ENCODE measurements around the gene GRIN2C.

DNA sequence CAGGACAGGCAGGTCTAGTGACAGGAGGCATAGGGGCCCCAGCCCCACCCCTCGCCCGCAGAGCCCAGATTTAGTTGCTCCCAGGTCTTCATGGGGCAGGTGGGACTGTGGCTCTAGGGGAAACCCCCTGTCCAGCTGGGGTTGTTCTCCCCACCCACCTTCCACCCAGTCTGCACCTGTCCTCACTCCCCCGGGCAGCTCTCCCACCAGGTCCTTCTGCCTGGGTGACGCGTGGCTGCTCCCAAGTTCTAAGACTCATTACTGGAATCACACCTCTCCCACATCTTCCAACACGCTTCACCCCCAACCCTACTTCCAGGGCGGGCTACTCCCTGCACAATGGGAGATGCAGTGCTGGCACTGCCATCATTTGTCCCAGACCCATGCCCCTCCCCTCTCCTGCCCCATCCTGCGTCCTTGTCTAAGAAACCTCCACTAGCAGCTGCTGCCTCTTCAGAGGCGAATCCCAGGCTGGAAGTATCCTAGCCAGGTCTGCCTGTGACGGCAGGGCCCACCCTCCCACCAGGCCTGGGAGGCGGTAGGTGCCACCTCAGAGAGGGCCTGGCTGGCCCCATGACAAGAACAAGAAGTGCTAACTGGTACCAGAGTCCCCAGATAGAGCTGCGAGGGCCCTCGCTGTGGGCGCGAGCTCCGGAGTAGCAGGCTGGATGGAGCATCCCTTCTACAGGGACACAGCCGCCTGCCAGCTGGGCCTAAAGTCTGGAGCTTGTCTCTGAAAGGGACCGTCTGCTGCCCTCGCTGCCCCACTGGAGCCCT lies 22.8 kb downstream of the GRIN2C start:
- TF ChIP-seq CTCF (IDR thresholded peaks at IDR 0.05) (no peak), ZFX (IDR thresholded peaks at IDR 0.05; ENCODE audit: borderline replicate concordance) (no peak)

Data from 22Rv1 (cell line).